Osteoblast (primary cell): ENCODE measurements around the gene TPRN. TPM values are rescaled to one million over a fixed set of nuclear protein-coding genes. Genes with fewer than 3 reads are reported as not detected.

Experiments used
- DNase-seq: peaks from one replicate; pipeline ENCODE4 v3.0.0; 2011; ENCODE audit warnings: low spot score, mixed read lengths; ENCODE audit not compliant: insufficient read length; ENCODE audit errors: missing footprints
- H2AFZ ChIP-seq: 2 replicates; pipeline ENCODE4 v1.6.0; 2011; ENCODE audit warnings: mild to moderate bottlenecking, low read length
- H3K27ac ChIP-seq: 2 replicates; pipeline ENCODE4 v1.5.1; 2011; ENCODE audit warnings: mild to moderate bottlenecking, low read depth, low read length, moderate library complexity
- H3K27me3 ChIP-seq: 2 replicates; pipeline ENCODE4 v1.6.0; 2012; ENCODE audit warnings: mild to moderate bottlenecking, control low read depth, inconsistent platforms, low read length, moderate library complexity; ENCODE audit not compliant: insufficient read depth
- H3K36me3 ChIP-seq: 2 replicates; pipeline ENCODE4 v1.5.1; 2011; ENCODE audit warnings: mild to moderate bottlenecking, low read length, control low read depth, moderate library complexity; ENCODE audit not compliant: insufficient read depth
- H3K4me1 ChIP-seq: 2 replicates; pipeline ENCODE4 v1.5.1; 2011; ENCODE audit warnings: mild to moderate bottlenecking, low read length, control low read depth, moderate library complexity; ENCODE audit not compliant: insufficient read depth
- H3K4me2 ChIP-seq: 2 replicates; pipeline ENCODE4 v1.6.0; 2011; ENCODE audit warnings: mild to moderate bottlenecking, low read length; ENCODE audit not compliant: insufficient read depth
- H3K4me3 ChIP-seq: fragments of 200-600 bp; sonication (generic); 3 replicates; pipeline ENCODE4 v1.5.1; 2012; ENCODE audit warnings: mild to moderate bottlenecking, low read length, inconsistent platforms; ENCODE audit not compliant: insufficient read depth
- H3K79me2 ChIP-seq: 2 replicates; pipeline ENCODE4 v1.6.0; 2012; ENCODE audit warnings: mild to moderate bottlenecking, low read length, control low read depth, inconsistent platforms; ENCODE audit not compliant: insufficient read depth
- H3K9me3 ChIP-seq: 2 replicates; pipeline ENCODE4 v1.5.1; 2011; ENCODE audit warnings: low read depth, low read length, control low read depth
- H4K20me1 ChIP-seq: 2 replicates; pipeline ENCODE4 v1.6.0; 2012; ENCODE audit warnings: mild to moderate bottlenecking, low read length, control low read depth; ENCODE audit not compliant: insufficient read depth
- CTCF ChIP-seq: IDR thresholded peaks from 2 replicates; pipeline ENCODE4 v1.5.1; 2011; ENCODE audit warnings: mild to moderate bottlenecking, low read depth, low read length, moderate library complexity; ENCODE audit errors: extremely low read depth
- total RNA-seq: library from RNA; depleted of rRNA; stranded (reverse); fragments of >200 nt; gene quantifications from 2 replicates; pipeline ENCODE4 v1.2.3, GENCODE V29; 2012

Gene TPRN
- total RNA-seq, 1 donor, result 10.5 TPM

DNA sequence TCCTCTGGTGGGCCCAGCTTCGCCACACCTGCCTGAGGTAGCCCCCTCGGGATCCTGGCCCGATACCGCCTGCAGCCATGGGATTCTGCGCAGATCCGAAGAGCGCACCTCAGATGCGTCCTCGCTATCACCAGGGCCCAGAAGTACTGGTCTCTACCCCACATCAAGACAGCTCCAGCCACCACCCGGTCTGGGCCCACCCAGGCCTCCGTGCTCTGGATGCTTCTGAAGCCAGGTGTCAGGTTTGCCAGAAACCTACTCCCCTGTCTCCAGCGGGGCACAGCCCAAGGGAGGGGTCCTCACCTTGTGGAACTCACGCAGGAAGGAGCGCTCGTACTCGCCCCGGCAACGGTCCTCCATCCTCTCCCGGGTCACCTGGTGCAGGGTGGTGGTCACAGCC lies 14.6 kb downstream of the TPRN start:
- no peak overlapping the region for H3K4me3 ChIP-seq
- H3K79me2 ChIP-seq, result peaks cover 49% of the 10 kb centered on the region
- H3K4me2 ChIP-seq, result no peak overlapping the region
- no peak for TF ChIP-seq CTCF
- no peaks in the 10 kb centered on the region for H3K9me3 ChIP-seq
- H3K27ac ChIP-seq, result no peak overlapping the region
- peaks cover 22% of the 10 kb centered on the region for H4K20me1 ChIP-seq
- DNase-seq, result no peak
- H3K4me1 ChIP-seq, result peaks cover 23% of the 10 kb centered on the region
- H2AFZ ChIP-seq, result no peak overlapping the region
- H3K36me3 ChIP-seq, result peaks cover 32% of the 10 kb centered on the region
- no peaks in the 10 kb centered on the region for H3K27me3 ChIP-seq

GRCh38 chr9:137184881-137185660 lies 15.5 kb downstream of the TPRN start:
- H3K36me3 ChIP-seq, result peaks cover 30% of the 10 kb centered on the region
- peaks cover 22% of the 10 kb centered on the region for H4K20me1 ChIP-seq
- H3K27me3 ChIP-seq, result no peaks in the 10 kb centered on the region
- H2AFZ ChIP-seq, result no peak overlapping the region
- no peak for TF ChIP-seq CTCF
- H3K79me2 ChIP-seq, result peaks cover 40% of the 10 kb centered on the region
- DNase-seq, result no peak
- no peak overlapping the region for H3K4me2 ChIP-seq
- peaks cover 23% of the 10 kb centered on the region for H3K4me1 ChIP-seq
- no peak overlapping the region for H3K4me3 ChIP-seq
- H3K9me3 ChIP-seq, result no peaks in the 10 kb centered on the region
- H3K27ac ChIP-seq, result no peak overlapping the region

DNA sequence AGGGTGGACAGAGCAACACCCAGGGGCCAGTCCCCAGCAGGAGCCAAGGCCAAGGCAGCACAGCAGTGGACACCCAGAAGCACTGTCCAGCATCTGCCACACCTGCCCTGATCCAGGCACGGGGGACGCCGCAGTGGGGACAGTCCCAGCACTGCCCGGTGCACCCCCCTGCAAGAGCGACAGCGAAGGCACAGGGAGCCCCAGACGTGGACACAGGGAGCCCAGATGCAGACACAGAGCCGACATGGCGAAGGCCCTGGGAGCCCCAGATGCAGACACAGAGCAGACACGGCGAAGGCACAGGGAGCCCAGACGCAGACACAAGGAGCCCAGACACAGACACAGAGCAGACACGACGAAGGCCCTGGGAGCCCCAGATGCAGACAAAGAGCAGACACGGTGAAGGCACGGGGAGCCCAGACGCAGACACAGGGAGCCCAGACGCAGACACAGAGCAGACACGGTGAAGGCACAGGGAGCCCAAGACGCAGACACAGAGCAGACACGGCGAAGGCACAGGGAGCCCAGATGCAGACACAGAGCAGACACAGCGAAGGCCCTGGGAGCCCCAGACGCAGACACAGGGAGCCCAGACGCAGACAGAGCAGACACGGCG lies 16.5 kb downstream of the TPRN start:
- Histone ChIP-seq H3K9me3 (no peaks in the 10 kb centered on the region), H3K36me3 (peaks cover 29% of the 10 kb centered on the region), H3K79me2 (peaks cover 33% of the 10 kb centered on the region), H2AFZ (no peak overlapping the region), H3K4me1 (peaks cover 14% of the 10 kb centered on the region), H3K27ac (no peak overlapping the region), H3K27me3 (no peaks in the 10 kb centered on the region), H3K4me3 (no peak overlapping the region), H4K20me1 (peaks cover 15% of the 10 kb centered on the region), H3K4me2 (no peak overlapping the region)
- no peak for TF ChIP-seq CTCF
- DNase-seq, result no peak

DNA sequence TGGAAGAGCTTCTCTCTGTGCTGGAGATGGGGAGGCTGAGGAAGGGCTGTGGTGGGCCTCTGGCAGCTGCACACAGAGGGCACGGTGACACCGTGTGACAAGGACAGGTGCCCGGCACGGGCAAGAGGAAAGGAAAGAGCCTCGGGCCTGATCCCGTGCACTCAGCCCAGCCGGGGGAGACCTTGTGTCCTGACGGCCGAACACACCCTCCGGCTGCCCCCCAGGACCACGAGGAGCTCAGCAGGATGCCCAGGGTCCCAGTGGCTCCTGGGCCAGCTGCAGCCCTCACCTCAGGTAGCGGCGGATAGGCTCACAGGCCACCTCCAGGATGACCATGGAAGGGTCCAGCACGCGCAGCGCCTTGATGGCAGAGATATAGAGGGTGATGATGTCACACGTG lies 17.7 kb downstream of the TPRN start:
- peaks cover 29% of the 10 kb centered on the region for H3K36me3 ChIP-seq
- H4K20me1 ChIP-seq, result peaks cover 17% of the 10 kb centered on the region
- TF ChIP-seq CTCF, result no peak
- no peaks in the 10 kb centered on the region for H3K9me3 ChIP-seq
- peaks cover 28% of the 10 kb centered on the region for H3K79me2 ChIP-seq
- no peak overlapping the region for H3K4me3 ChIP-seq
- H3K4me2 ChIP-seq, result no peak overlapping the region
- no peak overlapping the region for H3K27ac ChIP-seq
- no peak overlapping the region for H2AFZ ChIP-seq
- no peaks in the 10 kb centered on the region for H3K27me3 ChIP-seq
- DNase-seq, result no peak
- peaks cover 13% of the 10 kb centered on the region for H3K4me1 ChIP-seq
